Measurements from ENCODE around the gene OSCP1.

The OSCP1 gene

GRCh38 chr1:36421649-36422048 lies 28.6 kb downstream of the OSCP1 start:
- H3K4me3 ChIP-seq (replicated peaks; ENCODE audit: insufficient read depth, low read length) = no peak overlapping the region
- H3K27ac ChIP-seq (replicated peaks) = no peak overlapping the region; the same call in 1 of the 2 replicates
- H3K27me3 ChIP-seq (ENCODE audit: insufficient read depth, poor library complexity, severe bottlenecking) = no peaks in the 10 kb centered on the region
- TF ChIP-seq POLR2AphosphoS5 (IDR thresholded peaks at IDR 0.05; ENCODE audit: low read depth) (no peak), GABPA (IDR thresholded peaks at IDR 0.05; ENCODE audit: low read depth) (no peak), SPI1 (IDR thresholded peaks at IDR 0.05; ENCODE audit: borderline replicate concordance, low read depth) (no peak), CTCF (IDR thresholded peaks at IDR 0.05; ENCODE audit: insufficient read depth, low read length) (no peak), REST (IDR thresholded peaks at IDR 0.05; ENCODE audit: insufficient replicate concordance, low read depth) (no peak)
- DNase-seq (ENCODE audit: low read depth in 1 of 2, low spot score in 1 of 2) = no peak

GRCh38 chr1:36420836-36421317 lies 29.4 kb downstream of the OSCP1 start:
- peak; percentile 82 to 90 for DNase-seq (ENCODE audit: low read depth in 1 of 2, low spot score in 1 of 2)
- Histone ChIP-seq H3K4me3 (replicated peaks; ENCODE audit: insufficient read depth, low read length) (no peak overlapping the region), H3K27ac (replicated peaks) (peak overlapping the region; percentile 39), H3K27me3 (ENCODE audit: insufficient read depth, poor library complexity, severe bottlenecking) (no peaks in the 10 kb centered on the region)
- TF ChIP-seq CTCF (IDR thresholded peaks at IDR 0.05; ENCODE audit: insufficient read depth, low read length) (peak; percentile 92), GABPA (IDR thresholded peaks at IDR 0.05; ENCODE audit: low read depth) (no peak), SPI1 (IDR thresholded peaks at IDR 0.05; ENCODE audit: borderline replicate concordance, low read depth) (peak; percentile 13; the same call in 1 of the 2 replicates), POLR2AphosphoS5 (IDR thresholded peaks at IDR 0.05; ENCODE audit: low read depth) (no peak)

GRCh38 chr1:36420409-36420808 lies 29.8 kb downstream of the OSCP1 start:
- DNase-seq (ENCODE audit: low read depth in 1 of 2, low spot score in 1 of 2) = peak in 1 of 2 experiments; percentile 59
- Histone ChIP-seq H3K27me3 (ENCODE audit: insufficient read depth, poor library complexity, severe bottlenecking) (no peaks in the 10 kb centered on the region), H3K27ac (replicated peaks) (peak overlapping the region; percentile 39), H3K4me3 (replicated peaks; ENCODE audit: insufficient read depth, low read length) (no peak overlapping the region)
- 0 out of 2 replicates have a peak, but pooled peaks have one; percentile 36 for TF ChIP-seq POLR2AphosphoS5 (IDR thresholded peaks at IDR 0.05; ENCODE audit: low read depth)
- peak; percentile 23 for TF ChIP-seq REST (IDR thresholded peaks at IDR 0.05; ENCODE audit: insufficient replicate concordance, low read depth)
- TF ChIP-seq CTCF (IDR thresholded peaks at IDR 0.05; ENCODE audit: insufficient read depth, low read length) = no peak

- Histone ChIP-seq H3K4me3 (replicated peaks; ENCODE audit: insufficient read depth, low read length) (no peak overlapping the region), H3K27ac (replicated peaks) (no peak overlapping the region), H3K27me3 (ENCODE audit: insufficient read depth, poor library complexity, severe bottlenecking) (no peaks in the 10 kb centered on the region)
- DNase-seq (ENCODE audit: low read depth in 1 of 2, low spot score in 1 of 2) = no peak
- TF ChIP-seq CTCF (IDR thresholded peaks at IDR 0.05; ENCODE audit: insufficient read depth, low read length) (no peak), SPI1 (IDR thresholded peaks at IDR 0.05; ENCODE audit: borderline replicate concordance, low read depth) (no peak), POLR2AphosphoS5 (IDR thresholded peaks at IDR 0.05; ENCODE audit: low read depth) (no peak), REST (IDR thresholded peaks at IDR 0.05; ENCODE audit: insufficient replicate concordance, low read depth) (no peak), GABPA (IDR thresholded peaks at IDR 0.05; ENCODE audit: low read depth) (no peak)
These were observed 30.7 kb downstream of the OSCP1 start for GRCh38 chr1:36419569-36419968.
